ENCODE data around the gene AKAP6. TPM values are rescaled to one million over a fixed set of nuclear protein-coding genes. Genes with fewer than 3 reads are reported as not detected.

AKAP6 gene
- total and polyA plus RNA-seq, 8 donors, result 3.7 to 7.2 (median 6.0) TPM

DNA sequence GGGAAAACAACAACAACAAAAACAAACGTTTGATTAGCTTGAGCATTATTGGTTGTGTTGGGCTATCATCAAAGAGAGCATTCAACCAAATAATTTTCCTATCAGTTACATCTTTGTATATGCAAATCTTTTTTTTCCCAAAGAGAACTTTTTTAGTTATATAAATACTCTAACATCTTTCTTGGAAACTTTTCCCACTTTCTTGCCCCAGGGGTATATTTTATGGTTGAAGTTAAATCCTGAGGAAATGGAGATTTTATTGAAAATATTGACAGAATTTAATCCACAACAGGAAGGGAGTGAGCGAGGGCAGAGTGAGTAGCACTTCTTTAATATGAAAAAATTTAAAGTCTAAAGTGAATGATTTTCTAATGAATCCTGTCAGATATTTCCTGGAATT, 488.7 kb downstream of the AKAP6 start:
- H3K4me1 ChIP-seq, result no peaks in the 10 kb centered on the region
- no peaks in the 10 kb centered on the region for H3K36me3 ChIP-seq
- H3K27me3 ChIP-seq, result no peaks in the 10 kb centered on the region
- H3K4me3 ChIP-seq, result no peak overlapping the region
- H3K27ac ChIP-seq, result no peak overlapping the region
- ATAC-seq, result no peak
- DNase-seq, result no peak
- TF ChIP-seq, protein P1, sequence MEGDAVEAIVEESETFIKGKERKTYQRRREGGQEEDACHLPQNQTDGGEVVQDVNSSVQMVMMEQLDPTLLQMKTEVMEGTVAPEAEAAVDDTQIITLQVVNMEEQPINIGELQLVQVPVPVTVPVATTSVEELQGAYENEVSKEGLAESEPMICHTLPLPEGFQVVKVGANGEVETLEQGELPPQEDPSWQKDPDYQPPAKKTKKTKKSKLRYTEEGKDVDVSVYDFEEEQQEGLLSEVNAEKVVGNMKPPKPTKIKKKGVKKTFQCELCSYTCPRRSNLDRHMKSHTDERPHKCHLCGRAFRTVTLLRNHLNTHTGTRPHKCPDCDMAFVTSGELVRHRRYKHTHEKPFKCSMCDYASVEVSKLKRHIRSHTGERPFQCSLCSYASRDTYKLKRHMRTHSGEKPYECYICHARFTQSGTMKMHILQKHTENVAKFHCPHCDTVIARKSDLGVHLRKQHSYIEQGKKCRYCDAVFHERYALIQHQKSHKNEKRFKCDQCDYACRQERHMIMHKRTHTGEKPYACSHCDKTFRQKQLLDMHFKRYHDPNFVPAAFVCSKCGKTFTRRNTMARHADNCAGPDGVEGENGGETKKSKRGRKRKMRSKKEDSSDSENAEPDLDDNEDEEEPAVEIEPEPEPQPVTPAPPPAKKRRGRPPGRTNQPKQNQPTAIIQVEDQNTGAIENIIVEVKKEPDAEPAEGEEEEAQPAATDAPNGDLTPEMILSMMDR (IDR thresholded peaks at IDR 0.05), result no peak
- intact Hi-C loops (cut with DNase I), result no loop called here
- H3K9me3 ChIP-seq, result no peaks in the 10 kb centered on the region

DNA sequence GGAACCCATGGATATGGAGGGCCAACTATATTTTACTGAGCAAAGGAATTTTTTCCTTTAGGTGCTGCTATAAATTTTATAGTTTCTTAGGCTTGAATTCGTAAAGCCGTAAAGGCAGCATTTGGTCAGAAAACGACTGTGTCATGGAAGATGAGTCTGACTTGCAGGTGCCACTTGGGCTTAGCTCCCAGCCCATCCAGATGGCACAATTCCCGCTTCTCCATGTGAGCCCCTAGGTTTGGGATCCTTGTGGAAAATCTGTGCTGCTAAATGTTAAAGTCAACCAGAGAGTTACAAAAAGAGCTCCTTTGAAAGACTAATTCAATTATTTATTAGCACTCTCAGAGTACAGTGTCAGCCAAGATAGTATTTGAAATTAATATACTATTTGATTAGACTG, 489.5 kb downstream of the AKAP6 start:
- Histone ChIP-seq H3K27me3 (no peaks in the 10 kb centered on the region), H3K4me1 (no peaks in the 10 kb centered on the region), H3K36me3 (no peaks in the 10 kb centered on the region), H3K27ac (no peak overlapping the region), H3K9me3 (no peaks in the 10 kb centered on the region), H3K4me3 (no peak overlapping the region)
- intact Hi-C loops (cut with DNase I), result no loop called here
- no peak for DNase-seq
- TF ChIP-seq, protein P1 (IDR thresholded peaks at IDR 0.05), result no peak
- no peak for ATAC-seq

DNA sequence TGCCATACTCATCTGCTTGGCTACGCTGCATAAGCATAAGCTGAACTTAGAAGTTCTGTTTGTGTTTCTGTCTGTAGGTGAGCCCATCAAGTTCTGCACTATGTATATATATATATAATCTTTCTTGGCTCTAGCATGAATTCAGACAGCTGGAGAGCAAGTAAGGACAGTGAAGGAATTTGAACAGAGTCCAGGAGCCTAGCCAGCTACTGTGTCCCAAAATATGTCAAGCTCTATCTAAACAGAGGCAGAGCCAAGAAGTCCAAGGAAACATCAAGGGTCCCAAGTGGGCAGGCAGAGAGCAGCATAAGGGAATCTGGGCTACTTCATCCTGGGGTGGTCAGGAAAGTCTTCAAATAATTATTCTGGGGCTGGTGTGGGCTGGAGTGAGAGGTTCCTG, 491.1 kb downstream of the AKAP6 start:
- Histone ChIP-seq H3K36me3 (no peaks in the 10 kb centered on the region), H3K27ac (no peak overlapping the region), H3K9me3 (no peaks in the 10 kb centered on the region), H3K4me3 (no peak overlapping the region), H3K4me1 (no peaks in the 10 kb centered on the region), H3K27me3 (no peaks in the 10 kb centered on the region)
- DNase-seq (peak in 2 of 4 donors; percentile 24 to 33), ATAC-seq (no peak)
- TF ChIP-seq, protein P1 (IDR thresholded peaks at IDR 0.05), result no peak
- intact Hi-C loops (cut with DNase I), result no loop called here

DNA sequence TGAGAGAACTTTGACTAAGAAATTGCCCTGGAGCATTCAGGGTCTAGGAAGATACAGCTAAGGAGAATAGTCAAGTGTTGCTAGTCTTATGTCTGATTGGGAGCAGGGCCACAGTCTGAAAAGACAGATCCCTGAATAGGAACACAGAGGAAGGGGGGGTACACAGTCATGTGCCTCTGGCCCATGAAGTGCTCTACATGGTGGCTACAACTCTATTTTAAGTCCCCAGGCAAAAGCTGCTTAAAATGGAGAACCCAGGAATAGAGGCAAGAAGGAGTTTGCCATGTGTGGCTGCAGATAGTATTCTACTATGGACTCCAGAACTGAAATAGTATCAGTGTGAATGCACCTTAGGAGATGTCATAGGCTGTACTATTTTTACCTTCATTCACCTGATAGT, 491.6 kb downstream of the AKAP6 start:
- ATAC-seq, result no peak
- no peaks in the 10 kb centered on the region for H3K9me3 ChIP-seq
- no peak overlapping the region for H3K4me3 ChIP-seq
- no peaks in the 10 kb centered on the region for H3K27me3 ChIP-seq
- TF ChIP-seq, protein P1 (IDR thresholded peaks at IDR 0.05), result no peak
- no peaks in the 10 kb centered on the region for H3K36me3 ChIP-seq
- no peaks in the 10 kb centered on the region for H3K4me1 ChIP-seq
- H3K27ac ChIP-seq, result no peak overlapping the region
- peak in 1 of 4 donors; percentile 10 for DNase-seq
- intact Hi-C loops (cut with DNase I), result no loop called here

DNA sequence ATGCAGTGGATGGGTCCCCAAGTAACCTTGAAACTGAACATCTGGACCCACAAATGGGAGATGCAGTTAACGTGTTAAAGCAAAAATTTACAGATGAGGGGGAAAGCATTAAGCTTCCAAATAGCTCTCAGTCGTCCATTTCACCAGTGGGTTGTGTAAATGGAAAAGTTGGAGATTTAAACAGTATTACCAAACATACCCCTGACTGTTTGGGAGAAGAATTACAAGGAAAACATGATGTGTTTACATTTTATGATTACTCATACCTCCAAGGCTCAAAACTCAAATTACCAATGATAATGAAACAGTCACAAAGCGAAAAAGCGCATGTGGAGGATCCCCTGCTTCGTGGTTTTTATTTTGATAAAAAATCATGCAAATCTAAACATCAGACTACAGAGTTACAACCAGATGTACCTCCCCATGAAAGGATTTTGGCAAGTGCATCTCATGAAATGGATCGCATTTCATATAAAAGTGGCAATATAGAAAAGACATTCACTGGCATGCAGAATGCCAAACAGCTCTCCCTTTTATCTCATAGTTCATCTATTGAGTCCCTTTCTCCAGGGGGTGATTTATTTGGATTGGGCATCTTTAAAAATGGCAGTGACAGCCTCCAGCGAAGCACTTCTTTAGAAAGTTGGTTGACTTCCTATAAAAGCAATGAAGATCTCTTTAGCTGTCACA, 493.0 kb downstream of the AKAP6 start:
- no peak for ATAC-seq

More for the DNA sequence above, 493.0 kb downstream of the AKAP6 start:
- Histone ChIP-seq H3K4me3 (no peak overlapping the region), H3K27me3 (no peaks in the 10 kb centered on the region), H3K27ac (no peak overlapping the region), H3K9me3 (no peaks in the 10 kb centered on the region), H3K4me1 (no peaks in the 10 kb centered on the region), H3K36me3 (no peaks in the 10 kb centered on the region)
- no peak for DNase-seq
- TF ChIP-seq, protein P1 (IDR thresholded peaks at IDR 0.05), result no peak
- intact Hi-C loops (cut with DNase I), result no loop called here
